K562 (cell line): ENCODE results near the gene GGNBP2. TPM values are rescaled to one million over a fixed set of nuclear protein-coding genes. Genes with fewer than 3 reads are reported as not detected.

Experiments used
- CBX1 ChIP-seq: sonication (generic); IDR thresholded peaks from 2 replicates; pipeline ENCODE4 v1.6.1; 2016; ENCODE audit warnings: antibody characterized with exemption, low read depth, mild to moderate bottlenecking
- GABPA ChIP-seq: fragments of 200-800 bp; sonication (Bioruptor generic); conservative IDR thresholded peaks from 2 replicates; pipeline ENCODE4 v1.6.1; 2016; ENCODE audit warnings: low read depth, missing genetic modification characterization, missing compliant biosample characterization
- GABPB2 ChIP-seq: fragments of 250-450 bp; sonication (Bioruptor Pico); conservative IDR thresholded peaks from 2 replicates; pipeline ENCODE4 v1.5.1; 2021; ENCODE audit warnings: mild to moderate bottlenecking
- HNRNPK ChIP-seq: fragments of 200-400 bp; formaldehyde crosslinking; IDR thresholded peaks from one replicate; pipeline ENCODE4 v1.6.1; 2018; ENCODE audit warnings: mild to moderate bottlenecking, low read depth, low read length; ENCODE audit not compliant: poor library complexity, severe bottlenecking
- HOXB6 ChIP-seq: fragments of 250-450 bp; sonication (Bioruptor Pico); IDR thresholded peaks from 2 replicates; pipeline ENCODE4 v1.5.1; 2022; ENCODE audit warnings: mild to moderate bottlenecking, borderline replicate concordance
- PHF8 ChIP-seq: fragments of 200-600 bp; sonication (generic); IDR thresholded peaks from 2 replicates; pipeline ENCODE4 v1.6.1; 2012; ENCODE audit warnings: mixed run types, mild to moderate bottlenecking, inconsistent platforms, low read length, moderate library complexity, borderline replicate concordance
- RBBP5 ChIP-seq: fragments of 200-600 bp; sonication (generic); IDR thresholded peaks from 2 replicates; pipeline ENCODE4 v1.6.1; 2012; ENCODE audit warnings: borderline replicate concordance, mild to moderate bottlenecking, low read length, control low read depth, inconsistent platforms; ENCODE audit not compliant: insufficient read depth, poor library complexity, severe bottlenecking
- RHOXF2B ChIP-seq: fragments of 250-450 bp; sonication (Bioruptor Pico); conservative IDR thresholded peaks from 2 replicates; pipeline ENCODE4 v1.5.1; 2021
- ZEB2 ChIP-seq: fragments of 450-650 bp; IDR thresholded peaks from 2 replicates; pipeline ENCODE4 v1.6.1; 2016
- ZKSCAN1 ChIP-seq: fragments of 150-350 bp; IDR thresholded peaks from 2 replicates; pipeline ENCODE4 v1.6.1; 2016; ENCODE audit warnings: low read depth, low read length
- polyA plus RNA-seq, 8 experiments: library from polyadenylated mRNA; depleted of rRNA in 4 of 8; stranded (reverse) in 5 of 8; unstranded in 3 of 8; fragments of >200 nt; fragmentation: Nextera tagmentation in 2 of 8; fragmentation: Illumina TruSeq in 1 of 8; extraction: Ambion mirVana in 2 of 8; extraction: Trizol in 1 of 8; gene quantifications; 2 replicates each; pipeline versions ENCODE4 v1.2.1 to v1.2.3, GENCODE V29; 2011 to 2014; ENCODE audit warnings: inconsistent platforms in 1 of 8, missing spikeins in 1 of 8
- total RNA-seq, 7 experiments: library from RNA; depleted of rRNA in 6 of 7; stranded (reverse); fragments of >200 nt in 6 of 7; fragmentation: Illumina TruSeq in 2 of 7; extraction: Trizol in 2 of 7; gene quantifications; 2 replicates each; pipeline versions ENCODE4 v1.2.1 to v1.2.3, GENCODE V29; 2011 to 2021; ENCODE audit warnings: low replicate concordance in 1 of 7
- TF ChIP-seq, protein P1 (sequence below), 2 experiments: fragments of 450-650 bp in 1 of 2; sonication (generic) in 1 of 2; formaldehyde crosslinking in 1 of 2; IDR thresholded peaks; 2 replicates each; pipeline versions ENCODE4 v1.7.1 to v1.9.0; 2016 to 2022; ENCODE audit warnings: inconsistent platforms in 1 of 2, mild to moderate bottlenecking in 1 of 2, missing genetic modification reagents in 1 of 2
- TF ChIP-seq, protein P2 (sequence below), 2 experiments: IDR thresholded peaks; 2 replicates each; pipeline ENCODE4 v1.6.1; 2012; ENCODE audit warnings: improper control_type of control experiment in 2 of 2, low read depth in 2 of 2, low read length in 2 of 2, borderline replicate concordance in 1 of 2
- TF ChIP-seq, protein P3 (sequence below): sonication (generic); formaldehyde crosslinking; IDR thresholded peaks from 2 replicates; pipeline ENCODE4 v1.8.1; 2022; ENCODE audit warnings: missing genetic modification reagents

GGNBP2 gene
- total and polyA plus RNA-seq, 9 of the 15 experiments (the other 6 are each of a cell fraction or from before 2014, with no cell fraction given): 35.7 to 96.6 (median 64.1) TPM

GRCh38 chr17:36591434-36592315 is 47.0 kb downstream of the GGNBP2 start, which contains the start of gene DHRS11 (continued):
- TF ChIP-seq, protein P1, sequence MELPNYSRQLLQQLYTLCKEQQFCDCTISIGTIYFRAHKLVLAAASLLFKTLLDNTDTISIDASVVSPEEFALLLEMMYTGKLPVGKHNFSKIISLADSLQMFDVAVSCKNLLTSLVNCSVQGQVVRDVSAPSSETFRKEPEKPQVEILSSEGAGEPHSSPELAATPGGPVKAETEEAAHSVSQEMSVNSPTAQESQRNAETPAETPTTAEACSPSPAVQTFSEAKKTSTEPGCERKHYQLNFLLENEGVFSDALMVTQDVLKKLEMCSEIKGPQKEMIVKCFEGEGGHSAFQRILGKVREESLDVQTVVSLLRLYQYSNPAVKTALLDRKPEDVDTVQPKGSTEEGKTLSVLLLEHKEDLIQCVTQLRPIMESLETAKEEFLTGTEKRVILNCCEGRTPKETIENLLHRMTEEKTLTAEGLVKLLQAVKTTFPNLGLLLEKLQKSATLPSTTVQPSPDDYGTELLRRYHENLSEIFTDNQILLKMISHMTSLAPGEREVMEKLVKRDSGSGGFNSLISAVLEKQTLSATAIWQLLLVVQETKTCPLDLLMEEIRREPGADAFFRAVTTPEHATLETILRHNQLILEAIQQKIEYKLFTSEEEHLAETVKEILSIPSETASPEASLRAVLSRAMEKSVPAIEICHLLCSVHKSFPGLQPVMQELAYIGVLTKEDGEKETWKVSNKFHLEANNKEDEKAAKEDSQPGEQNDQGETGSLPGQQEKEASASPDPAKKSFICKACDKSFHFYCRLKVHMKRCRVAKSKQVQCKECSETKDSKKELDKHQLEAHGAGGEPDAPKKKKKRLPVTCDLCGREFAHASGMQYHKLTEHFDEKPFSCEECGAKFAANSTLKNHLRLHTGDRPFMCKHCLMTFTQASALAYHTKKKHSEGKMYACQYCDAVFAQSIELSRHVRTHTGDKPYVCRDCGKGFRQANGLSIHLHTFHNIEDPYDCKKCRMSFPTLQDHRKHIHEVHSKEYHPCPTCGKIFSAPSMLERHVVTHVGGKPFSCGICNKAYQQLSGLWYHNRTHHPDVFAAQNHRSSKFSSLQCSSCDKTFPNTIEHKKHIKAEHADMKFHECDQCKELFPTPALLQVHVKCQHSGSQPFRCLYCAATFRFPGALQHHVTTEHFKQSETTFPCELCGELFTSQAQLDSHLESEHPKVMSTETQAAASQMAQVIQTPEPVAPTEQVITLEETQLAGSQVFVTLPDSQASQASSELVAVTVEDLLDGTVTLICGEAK (IDR thresholded peaks at IDR 0.05): 0 out of 2 replicates have a peak, but pooled peaks have one; percentile 8
- TF ChIP-seq, protein P1 (CRISPR knock-in tag; IDR thresholded peaks at IDR 0.05): no peak
- no peak for TF ChIP-seq ZEB2
- TF ChIP-seq GABPB2 (CRISPR knock-in tag): no peak
- no peak for TF ChIP-seq ZKSCAN1
- TF ChIP-seq HOXB6: no peak
- peak; percentile 9 for TF ChIP-seq RBBP5
- TF ChIP-seq RHOXF2B: no peak
- no peak for TF ChIP-seq HNRNPK
- TF ChIP-seq PHF8: peak; percentile 71; the same call in 1 of the 2 replicates
- TF ChIP-seq, protein P2, sequence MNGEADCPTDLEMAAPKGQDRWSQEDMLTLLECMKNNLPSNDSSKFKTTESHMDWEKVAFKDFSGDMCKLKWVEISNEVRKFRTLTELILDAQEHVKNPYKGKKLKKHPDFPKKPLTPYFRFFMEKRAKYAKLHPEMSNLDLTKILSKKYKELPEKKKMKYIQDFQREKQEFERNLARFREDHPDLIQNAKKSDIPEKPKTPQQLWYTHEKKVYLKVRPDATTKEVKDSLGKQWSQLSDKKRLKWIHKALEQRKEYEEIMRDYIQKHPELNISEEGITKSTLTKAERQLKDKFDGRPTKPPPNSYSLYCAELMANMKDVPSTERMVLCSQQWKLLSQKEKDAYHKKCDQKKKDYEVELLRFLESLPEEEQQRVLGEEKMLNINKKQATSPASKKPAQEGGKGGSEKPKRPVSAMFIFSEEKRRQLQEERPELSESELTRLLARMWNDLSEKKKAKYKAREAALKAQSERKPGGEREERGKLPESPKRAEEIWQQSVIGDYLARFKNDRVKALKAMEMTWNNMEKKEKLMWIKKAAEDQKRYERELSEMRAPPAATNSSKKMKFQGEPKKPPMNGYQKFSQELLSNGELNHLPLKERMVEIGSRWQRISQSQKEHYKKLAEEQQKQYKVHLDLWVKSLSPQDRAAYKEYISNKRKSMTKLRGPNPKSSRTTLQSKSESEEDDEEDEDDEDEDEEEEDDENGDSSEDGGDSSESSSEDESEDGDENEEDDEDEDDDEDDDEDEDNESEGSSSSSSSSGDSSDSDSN (IDR thresholded peaks at IDR 0.05; ENCODE audit: borderline replicate concordance in 1 of 2, low read depth in 2 of 2, low read length in 2 of 2): 0 out of 4 replicates have a peak, but pooled peaks of 1 of the 2 experiments have one; percentile 32
- peak; percentile 64; the same call in 1 of the 2 replicates for TF ChIP-seq CBX1
- peak; percentile 80 for TF ChIP-seq GABPA (tag)
- TF ChIP-seq, protein P3, sequence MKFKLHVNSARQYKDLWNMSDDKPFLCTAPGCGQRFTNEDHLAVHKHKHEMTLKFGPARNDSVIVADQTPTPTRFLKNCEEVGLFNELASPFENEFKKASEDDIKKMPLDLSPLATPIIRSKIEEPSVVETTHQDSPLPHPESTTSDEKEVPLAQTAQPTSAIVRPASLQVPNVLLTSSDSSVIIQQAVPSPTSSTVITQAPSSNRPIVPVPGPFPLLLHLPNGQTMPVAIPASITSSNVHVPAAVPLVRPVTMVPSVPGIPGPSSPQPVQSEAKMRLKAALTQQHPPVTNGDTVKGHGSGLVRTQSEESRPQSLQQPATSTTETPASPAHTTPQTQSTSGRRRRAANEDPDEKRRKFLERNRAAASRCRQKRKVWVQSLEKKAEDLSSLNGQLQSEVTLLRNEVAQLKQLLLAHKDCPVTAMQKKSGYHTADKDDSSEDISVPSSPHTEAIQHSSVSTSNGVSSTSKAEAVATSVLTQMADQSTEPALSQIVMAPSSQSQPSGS: no peak
